Measurements from ENCODE around the gene PPP2R2D. TPM values are rescaled to one million over a fixed set of nuclear protein-coding genes. Genes with fewer than 3 reads are reported as not detected.

Gene PPP2R2D
- total RNA-seq, 1 experiment from 2014 or later: 23.7 TPM

GRCh38 chr10:131998845-131999681 lies 98.3 kb downstream of the PPP2R2D start:
- Mint-ChIP-seq H3K27ac (ENCODE audit: unreplicated experiment) (no peak overlapping the region), H3K4me1 (ENCODE audit: low read depth, unreplicated experiment) (peaks cover 18% of the 10 kb centered on the region), H3K27me3 (ENCODE audit: unreplicated experiment) (peaks cover 41% of the 10 kb centered on the region), H3K36me3 (ENCODE audit: insufficient read depth, unreplicated experiment) (no peaks in the 10 kb centered on the region), H3K4me3 (ENCODE audit: low read depth, unreplicated experiment) (no peak overlapping the region), H3K9me3 (ENCODE audit: low read depth, unreplicated experiment) (no peaks in the 10 kb centered on the region)
- no peak for DNase-seq
- BruUV-seq (replicated peaks): no TSS peak
- no peak for TF ChIP-seq CTCF (IDR thresholded peaks at IDR 0.05; ENCODE audit: unreplicated experiment)
- CTCF ChIA-PET: no interaction called here
- intact Hi-C loops (cut with micrococcal nuclease; ENCODE audit: unreplicated experiment): no loop called here

DNA sequence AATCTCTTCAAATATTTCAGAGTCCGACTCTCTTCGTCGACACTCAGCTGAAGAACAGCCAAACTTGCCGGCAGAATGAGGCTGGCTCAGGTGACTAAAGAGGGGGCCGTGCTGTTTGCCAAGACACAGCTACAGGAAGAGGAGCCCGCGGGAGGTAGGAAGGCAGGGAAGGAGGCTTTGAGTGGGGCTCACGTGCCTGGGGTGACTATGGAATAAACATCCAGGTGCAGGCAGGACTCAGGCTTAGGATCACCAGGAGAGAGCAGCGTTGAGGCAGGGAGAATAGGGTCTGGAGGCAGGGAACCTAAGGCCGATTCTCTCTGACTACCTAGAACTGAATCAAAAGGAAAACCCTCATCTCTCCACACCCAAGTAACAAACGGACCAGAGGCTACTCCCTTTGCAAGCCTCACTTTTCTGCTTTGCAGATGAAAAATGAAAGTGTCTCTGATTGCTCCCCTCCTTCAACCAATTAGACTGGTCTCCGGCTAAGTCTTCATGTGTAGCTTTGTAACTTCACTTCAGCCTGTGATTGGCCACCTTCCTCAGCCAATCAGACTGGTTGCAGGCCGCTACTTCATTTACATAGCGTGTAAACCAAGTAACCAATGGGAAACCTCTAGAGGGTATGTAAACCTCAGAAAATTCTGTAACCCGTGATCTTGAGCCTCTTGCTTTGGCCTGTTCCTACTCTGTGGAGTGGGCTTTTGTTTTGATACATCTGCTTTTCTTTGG lies 100.6 kb downstream of the PPP2R2D start:
- Mint-ChIP-seq H3K36me3 (ENCODE audit: insufficient read depth, unreplicated experiment) (no peaks in the 10 kb centered on the region), H3K4me3 (ENCODE audit: low read depth, unreplicated experiment) (peak overlapping the region; percentile 62), H3K4me1 (ENCODE audit: low read depth, unreplicated experiment) (peaks cover 18% of the 10 kb centered on the region), H3K27ac (ENCODE audit: unreplicated experiment) (no peak overlapping the region), H3K27me3 (ENCODE audit: unreplicated experiment) (peaks cover 34% of the 10 kb centered on the region), H3K9me3 (ENCODE audit: low read depth, unreplicated experiment) (no peaks in the 10 kb centered on the region)
- intact Hi-C loops (cut with micrococcal nuclease; ENCODE audit: unreplicated experiment): no loop called here
- DNase-seq: peak; percentile 6
- BruUV-seq (replicated peaks): no TSS peak
- TF ChIP-seq CTCF (IDR thresholded peaks at IDR 0.05; ENCODE audit: unreplicated experiment): no peak
- CTCF ChIA-PET: no interaction called here

DNA sequence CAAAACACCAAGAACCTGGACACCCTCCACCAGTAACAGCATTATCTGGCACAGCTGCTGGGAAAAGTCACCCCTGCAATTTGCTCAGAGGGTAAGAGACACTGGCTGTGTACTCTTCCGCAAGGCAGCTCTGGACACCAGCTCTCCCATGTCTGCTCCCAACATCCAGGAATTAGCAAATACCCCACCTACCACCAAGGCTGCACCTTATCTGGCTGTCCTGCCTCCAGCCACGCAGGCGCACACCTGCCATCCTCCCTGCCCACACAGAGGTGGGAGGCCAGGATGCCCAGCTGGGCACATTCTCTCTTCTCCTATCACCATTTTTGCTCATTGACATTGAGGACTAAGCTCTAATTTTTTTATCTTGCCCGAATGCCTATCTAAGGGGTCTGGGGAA lies 101.2 kb downstream of the PPP2R2D start:
- peaks cover 15% of the 10 kb centered on the region for H3K4me1 Mint-ChIP-seq (ENCODE audit: low read depth, unreplicated experiment)
- intact Hi-C loops (cut with micrococcal nuclease; ENCODE audit: unreplicated experiment): no loop called here
- H3K4me3 Mint-ChIP-seq (ENCODE audit: low read depth, unreplicated experiment): no peak overlapping the region
- CTCF ChIA-PET: no interaction called here
- DNase-seq: no peak
- no peaks in the 10 kb centered on the region for H3K9me3 Mint-ChIP-seq (ENCODE audit: low read depth, unreplicated experiment)
- H3K27ac Mint-ChIP-seq (ENCODE audit: unreplicated experiment): no peak overlapping the region
- H3K27me3 Mint-ChIP-seq (ENCODE audit: unreplicated experiment): peaks cover 29% of the 10 kb centered on the region
- no peak for TF ChIP-seq CTCF (IDR thresholded peaks at IDR 0.05; ENCODE audit: unreplicated experiment)
- no TSS peak for BruUV-seq (replicated peaks)
- no peaks in the 10 kb centered on the region for H3K36me3 Mint-ChIP-seq (ENCODE audit: insufficient read depth, unreplicated experiment)

DNA sequence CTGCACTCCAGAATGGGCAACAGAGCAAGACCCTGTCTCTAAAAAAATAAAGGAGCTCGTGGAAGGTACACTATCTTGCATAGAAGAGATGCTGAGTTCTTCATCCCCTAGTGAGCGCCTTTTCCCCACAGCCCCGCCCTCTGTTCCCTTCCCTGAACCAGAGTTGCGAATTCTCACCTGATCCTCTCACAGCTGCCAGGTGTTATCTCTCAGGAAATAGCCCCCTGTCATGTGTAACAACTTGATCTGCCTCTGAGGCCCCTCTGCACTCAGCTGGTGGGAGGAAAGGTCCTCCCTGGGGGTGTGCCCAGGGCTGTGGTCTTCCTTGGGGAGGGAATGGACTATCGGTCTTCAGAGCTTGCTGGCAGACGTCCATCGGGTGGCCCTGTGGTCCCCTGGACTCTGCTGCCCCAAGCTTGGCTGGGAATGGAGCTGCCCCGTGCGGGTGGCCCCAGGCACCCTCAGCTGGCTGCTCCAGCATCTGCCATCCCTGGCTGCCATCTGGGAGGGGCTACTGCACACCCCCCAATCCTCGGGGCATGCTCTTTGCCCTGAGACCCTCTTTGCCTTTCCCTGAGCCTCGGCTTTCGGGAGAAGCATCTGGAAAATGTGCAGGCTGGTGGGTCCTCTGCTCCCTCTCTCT lies 102.6 kb downstream of the PPP2R2D start:
- H3K27ac Mint-ChIP-seq (ENCODE audit: unreplicated experiment): no peak overlapping the region
- no peaks in the 10 kb centered on the region for H3K9me3 Mint-ChIP-seq (ENCODE audit: low read depth, unreplicated experiment)
- peaks cover under 1% of the 10 kb centered on the region for H3K4me1 Mint-ChIP-seq (ENCODE audit: low read depth, unreplicated experiment)
- no peaks in the 10 kb centered on the region for H3K36me3 Mint-ChIP-seq (ENCODE audit: insufficient read depth, unreplicated experiment)
- CTCF ChIA-PET: no interaction called here
- H3K4me3 Mint-ChIP-seq (ENCODE audit: low read depth, unreplicated experiment): no peak overlapping the region
- no TSS peak for BruUV-seq (replicated peaks)
- peaks cover 34% of the 10 kb centered on the region for H3K27me3 Mint-ChIP-seq (ENCODE audit: unreplicated experiment)
- intact Hi-C loops (cut with micrococcal nuclease; ENCODE audit: unreplicated experiment): no loop called here
- TF ChIP-seq CTCF (IDR thresholded peaks at IDR 0.05; ENCODE audit: unreplicated experiment): no peak
- DNase-seq: no peak
